A673 (cell line): ENCODE measurements around the gene SLCO3A1.

Experiments
- EZH2 ChIP-seq: fragments of 200-600 bp; sonication (generic); IDR thresholded peaks from 2 replicates; pipeline ENCODE4 v1.6.1; 2017; ENCODE audit warnings: borderline replicate concordance, low read depth, mild to moderate bottlenecking, mixed read lengths, antibody characterized with exemption, low read length; ENCODE audit not compliant: poor library complexity, severe bottlenecking
- TF ChIP-seq, protein P1 (sequence below): fragments of 300-800, 200-600 bp; sonication (generic); conservative IDR thresholded peaks from 2 replicates; pipeline ENCODE4 v1.5.1; 2017; ENCODE audit warnings: low read depth, mild to moderate bottlenecking, antibody characterized with exemption, low read length, moderate library complexity, mixed read lengths

- TF ChIP-seq, protein P1, sequence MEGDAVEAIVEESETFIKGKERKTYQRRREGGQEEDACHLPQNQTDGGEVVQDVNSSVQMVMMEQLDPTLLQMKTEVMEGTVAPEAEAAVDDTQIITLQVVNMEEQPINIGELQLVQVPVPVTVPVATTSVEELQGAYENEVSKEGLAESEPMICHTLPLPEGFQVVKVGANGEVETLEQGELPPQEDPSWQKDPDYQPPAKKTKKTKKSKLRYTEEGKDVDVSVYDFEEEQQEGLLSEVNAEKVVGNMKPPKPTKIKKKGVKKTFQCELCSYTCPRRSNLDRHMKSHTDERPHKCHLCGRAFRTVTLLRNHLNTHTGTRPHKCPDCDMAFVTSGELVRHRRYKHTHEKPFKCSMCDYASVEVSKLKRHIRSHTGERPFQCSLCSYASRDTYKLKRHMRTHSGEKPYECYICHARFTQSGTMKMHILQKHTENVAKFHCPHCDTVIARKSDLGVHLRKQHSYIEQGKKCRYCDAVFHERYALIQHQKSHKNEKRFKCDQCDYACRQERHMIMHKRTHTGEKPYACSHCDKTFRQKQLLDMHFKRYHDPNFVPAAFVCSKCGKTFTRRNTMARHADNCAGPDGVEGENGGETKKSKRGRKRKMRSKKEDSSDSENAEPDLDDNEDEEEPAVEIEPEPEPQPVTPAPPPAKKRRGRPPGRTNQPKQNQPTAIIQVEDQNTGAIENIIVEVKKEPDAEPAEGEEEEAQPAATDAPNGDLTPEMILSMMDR: no peak
- TF ChIP-seq EZH2: no peak
Observed at GRCh38 chr15:92107510-92107909, 254.0 kb downstream of the SLCO3A1 start.
